Stimulated activated CD4-positive, alpha-beta T cell treated with anti-CD3 and anti-CD28 coated beads, Interleukin-12 subunit alpha, Interleukin-12 subunit beta, amount 100 ng/mL, for 4 hours (primary cell): Measurements from ENCODE around the gene RNF126.
A peak's percentile ranks its signal among the peaks of the same experiment; 100 is the strongest.
"Not testable (repeated sequence)": the region's sequence is repeated elsewhere in the genome, so short reads cannot be mapped to it uniquely, and the experiment has no call there.

Experiments used
- DNase-seq: peaks from one replicate; pipeline ENCODE4 v3.0.0-alpha.2; 2020

The RNF126 gene

DNA sequence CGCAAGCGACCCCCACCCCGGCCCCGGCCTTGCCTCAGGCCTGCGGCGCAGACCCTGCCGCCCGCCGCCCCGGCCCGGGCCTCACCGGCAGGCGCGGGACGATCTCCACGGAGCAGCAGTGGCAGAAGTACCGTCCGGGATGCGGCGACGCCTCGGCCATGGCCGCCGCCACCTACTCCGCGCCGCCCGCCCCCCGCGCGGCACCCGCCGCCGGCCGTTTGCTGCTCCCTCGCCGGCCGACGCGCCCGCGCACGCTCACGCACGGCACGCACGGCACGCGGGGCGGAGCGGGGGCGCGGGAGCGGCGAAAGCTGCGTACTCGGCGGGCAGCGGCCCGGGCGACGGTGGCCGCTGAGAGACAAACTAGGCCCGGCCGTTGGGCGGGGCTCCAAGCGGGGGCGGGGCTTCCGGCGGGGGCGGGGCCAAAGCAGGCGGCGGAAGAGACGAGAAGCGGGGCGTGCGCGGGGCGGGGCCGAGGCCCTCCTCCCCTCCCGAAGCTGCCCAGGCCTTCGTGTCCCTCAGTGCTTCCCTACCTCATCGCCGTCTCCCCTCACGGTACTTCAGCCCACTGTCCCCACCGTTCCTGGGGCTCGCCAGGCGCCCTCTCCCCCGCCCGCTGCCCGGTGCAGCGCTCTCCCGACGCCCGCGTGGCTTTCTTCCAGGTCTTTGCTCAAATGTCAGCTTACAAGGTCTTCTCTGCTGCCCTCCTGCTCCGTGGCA is at the start of gene RNF126:
Gene RNF126, minus strand, starts transcription at position 253 of the 720 bp plus-strand sequence. Its CDS starts 93 bp downstream, at position 160.
- peak; percentile 98 for DNase-seq

DNA sequence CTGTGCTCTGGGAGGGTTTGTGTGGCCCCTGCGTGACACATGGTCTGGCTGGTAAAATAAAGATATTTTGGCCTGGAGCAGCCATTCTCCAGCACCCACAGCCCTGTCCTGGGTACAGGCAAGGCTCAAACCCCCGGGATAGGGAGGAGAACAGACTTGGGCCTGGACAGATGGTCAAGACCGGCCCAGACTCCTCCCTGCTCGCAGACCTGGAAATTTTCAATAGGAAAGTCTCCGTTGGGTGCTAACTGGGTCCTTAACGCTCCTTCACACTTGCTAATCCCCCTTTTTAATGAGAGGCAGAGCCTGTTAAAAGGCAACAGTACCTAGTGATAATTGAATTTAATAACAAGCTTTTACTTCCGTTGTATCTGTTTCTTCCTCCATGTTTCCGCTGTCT is 48.2 kb upstream of the RNF126 start:
- no peak for DNase-seq

DNA sequence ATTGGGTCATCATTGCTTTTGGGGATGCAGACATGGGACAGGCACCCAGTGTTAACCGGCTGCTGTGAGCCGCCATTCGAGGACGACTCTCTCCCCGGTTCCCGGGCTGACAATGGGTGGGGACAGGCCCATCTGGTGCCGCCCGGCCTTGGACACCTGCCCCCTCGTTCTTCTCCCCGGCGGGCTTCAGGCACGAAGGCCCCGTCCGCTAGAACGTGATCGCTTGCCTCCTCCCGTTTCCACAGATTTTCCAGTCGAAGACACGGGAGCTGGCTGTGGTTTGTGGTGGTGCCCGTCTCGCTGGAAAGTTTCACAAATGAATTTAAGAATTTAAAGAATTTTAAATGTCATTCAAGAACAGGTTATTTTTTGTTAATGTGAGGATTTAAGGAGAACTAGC is 47.8 kb upstream of the RNF126 start:
- DNase-seq, result no peak

DNA sequence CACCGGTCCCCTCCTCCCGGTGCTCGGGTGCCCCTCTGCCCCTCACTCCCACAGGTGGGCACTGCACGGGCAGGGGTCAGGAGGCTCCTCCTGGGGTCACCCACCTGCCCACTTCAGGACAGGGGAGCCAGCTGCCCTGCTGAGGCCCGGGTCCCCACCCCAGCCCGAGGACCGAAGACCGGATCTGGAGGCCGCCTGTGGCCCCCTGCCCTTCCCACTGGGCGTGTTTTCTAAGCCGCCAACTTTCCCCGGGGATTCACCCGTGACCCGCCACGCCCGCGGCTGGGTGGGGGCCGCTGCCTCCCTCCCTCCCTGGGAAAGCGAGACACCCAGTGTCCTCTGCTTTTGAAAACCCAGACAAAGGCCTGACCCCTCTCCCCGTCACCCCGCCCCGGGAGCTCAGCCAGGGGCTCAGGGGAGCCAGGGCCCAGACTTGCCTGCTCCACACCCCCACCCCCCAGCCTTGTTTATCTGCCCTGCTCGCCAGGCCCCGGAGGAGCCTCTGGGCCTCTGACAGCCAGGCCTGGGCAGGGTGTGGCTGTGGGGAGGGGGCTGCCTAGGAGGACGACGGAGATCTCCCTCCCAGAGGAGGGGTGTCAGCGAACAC is 47.1 kb upstream of the RNF126 start:
- no peak for DNase-seq

DNA sequence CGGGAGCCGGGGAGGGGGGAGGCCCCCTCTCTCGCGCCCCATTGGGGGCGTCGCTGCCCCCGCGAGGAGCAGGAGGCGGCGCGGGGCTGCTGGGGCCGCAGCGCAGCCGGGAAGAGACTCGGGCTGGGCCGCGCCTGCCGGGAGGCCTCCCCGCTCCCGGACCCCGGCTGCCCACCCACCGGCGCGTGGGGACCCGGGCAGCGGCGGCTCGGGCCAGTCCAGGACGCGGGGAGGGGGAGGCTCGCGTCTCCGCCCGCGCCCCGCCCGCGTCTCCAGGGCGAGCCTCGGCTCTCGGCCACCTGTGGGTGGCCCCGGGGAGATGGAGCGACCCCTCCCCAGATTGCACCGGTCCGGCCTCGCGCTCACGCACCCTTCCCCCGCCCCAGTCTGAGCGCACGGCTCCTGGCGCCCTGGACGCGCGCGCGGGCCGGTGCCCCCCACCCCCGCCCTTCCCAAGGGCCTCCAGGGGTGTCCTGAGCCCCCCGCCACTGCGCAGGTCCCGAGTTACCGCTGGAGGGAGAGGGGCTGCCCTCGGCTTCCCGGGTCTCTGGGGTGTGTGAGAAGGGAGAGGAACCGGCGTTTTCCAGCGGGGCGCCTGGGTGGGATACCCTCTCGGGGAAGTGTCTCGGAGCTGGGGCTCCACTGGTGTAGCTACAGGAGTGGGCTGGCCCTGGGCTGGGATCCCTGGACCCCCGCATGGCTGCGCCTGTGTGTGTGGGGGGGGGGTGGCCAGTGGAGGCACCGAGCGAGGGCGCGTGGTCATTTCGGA is 46.4 kb upstream of the RNF126 start:
- DNase-seq, result no peak

DNA sequence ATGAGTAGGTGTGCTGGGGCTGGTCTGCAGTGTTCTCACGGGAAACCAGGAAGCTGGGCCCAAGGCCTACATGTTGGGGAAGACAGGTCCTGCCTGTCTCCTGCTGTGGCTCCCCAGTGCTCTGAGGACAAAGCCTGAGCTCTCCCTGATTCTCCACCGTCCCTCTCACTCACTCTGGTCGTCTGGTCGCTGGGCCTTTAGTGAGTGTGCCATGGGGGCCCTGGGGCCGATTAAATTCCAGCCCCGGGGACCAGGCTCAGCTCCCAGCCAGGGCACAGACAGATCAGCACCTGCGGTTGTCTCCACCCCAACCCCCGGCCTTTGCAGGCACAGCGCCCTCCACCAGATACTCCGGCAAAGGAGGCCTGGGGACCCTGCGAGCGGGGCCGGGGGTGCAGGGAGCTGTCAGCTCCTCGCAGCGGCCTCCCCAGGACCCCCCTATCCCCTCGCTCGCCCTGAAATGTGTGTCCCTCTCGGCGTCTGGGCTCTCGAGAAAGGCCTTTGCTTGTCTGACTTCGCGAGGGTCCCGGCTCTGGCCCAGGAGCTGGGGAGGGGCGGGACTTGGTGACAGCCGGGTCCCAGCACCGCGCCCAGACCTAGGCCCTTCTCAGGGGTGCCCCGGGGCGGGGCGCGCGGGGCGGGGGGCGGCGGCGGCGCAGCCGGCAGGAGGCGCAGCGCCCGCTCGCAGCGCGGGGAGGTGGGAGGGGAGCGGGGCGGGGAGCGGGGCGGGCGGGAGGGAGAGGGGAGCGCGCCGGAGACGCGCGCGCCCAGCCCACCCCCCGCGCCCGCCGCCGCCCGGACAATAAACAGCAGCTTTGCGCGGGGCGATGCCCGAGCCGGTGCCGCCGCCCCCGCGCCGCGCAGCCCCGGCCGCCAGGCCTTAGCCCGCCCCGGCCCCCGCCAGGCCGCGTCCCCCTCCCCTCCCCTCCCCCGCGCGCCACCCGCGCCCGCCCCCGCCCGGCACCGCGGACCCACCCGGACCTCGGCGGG is 45.4 kb upstream of the RNF126 start, which contains the start of gene PALM:
Gene PALM, plus strand, starts transcription at position 782 of the 990 bp plus-strand sequence. CDS start 212 bp downstream, outside the sequence.
- no peak for DNase-seq

DNA sequence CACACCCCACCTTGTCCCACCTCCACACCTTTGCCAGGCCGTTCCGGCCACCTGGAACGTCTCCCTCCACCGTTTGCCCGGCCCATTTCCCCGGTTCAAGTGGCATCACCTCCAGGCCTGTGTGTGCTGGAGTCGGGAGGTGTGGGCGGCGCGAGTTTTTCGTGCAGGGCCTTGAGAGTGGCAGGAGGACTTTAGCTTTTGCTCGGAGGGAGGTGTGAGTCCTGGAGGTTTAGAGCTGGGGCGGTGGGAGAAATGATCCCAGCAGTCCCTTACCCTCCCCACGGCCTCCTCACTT is 41.4 kb upstream of the RNF126 start:
- no peak for DNase-seq

DNA sequence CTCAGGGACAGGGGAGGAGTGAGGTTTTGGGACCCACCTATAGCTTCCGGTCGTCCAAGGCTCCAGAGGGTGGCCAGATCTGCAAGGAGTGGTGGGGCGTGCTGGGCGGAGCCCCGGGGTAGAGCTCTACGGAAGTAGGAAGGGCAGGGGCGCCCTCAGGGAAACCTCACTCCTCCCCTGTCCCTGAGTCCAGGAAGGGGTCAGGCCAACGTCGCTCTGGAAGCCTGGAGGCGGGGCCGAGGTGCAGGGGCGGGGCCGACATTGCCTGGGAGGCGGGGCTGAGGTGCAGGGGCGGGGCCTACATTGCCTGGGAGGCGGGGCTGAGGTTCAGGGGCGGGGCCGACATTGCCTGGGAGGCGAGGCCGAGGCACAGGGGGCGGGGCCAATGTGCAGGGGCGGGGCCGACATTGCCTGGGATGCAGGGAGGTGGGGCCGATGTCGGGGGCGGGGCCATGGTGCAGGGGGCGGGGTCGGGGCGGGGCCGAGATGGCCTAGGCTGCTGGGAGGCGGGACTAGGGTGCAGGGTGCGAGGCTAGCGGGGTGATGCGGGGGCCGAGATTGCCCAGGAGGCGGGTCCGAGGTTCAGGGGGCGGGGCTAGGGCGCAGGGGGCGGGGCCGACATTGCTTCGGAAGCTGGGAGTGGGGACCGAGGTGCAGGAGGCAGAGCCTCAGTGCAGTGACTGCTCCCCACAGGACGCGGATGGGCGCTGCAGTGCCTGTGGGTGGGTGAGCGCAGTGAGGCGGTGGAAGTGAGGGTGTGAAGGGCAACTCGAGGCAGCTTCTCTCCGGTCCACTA is 40.8 kb upstream of the RNF126 start:
- peak; percentile 46 for DNase-seq

DNA sequence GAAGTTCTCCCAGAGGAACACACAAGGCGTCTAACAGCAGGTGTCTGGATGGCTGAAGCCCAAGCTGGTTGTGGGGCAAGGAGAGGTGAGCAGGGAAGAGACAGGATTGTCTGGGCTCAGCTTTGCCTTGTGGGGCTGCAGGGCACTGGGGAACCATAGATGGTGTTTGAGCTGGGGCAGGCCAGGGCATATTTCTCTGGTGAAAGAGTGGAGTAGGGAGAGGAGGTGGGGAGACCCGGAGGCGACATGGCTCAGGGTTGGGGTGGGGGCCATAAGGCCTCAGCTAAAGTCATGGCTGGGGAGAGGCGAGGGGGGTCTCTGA is 40.3 kb upstream of the RNF126 start:
- no peak for DNase-seq

DNA sequence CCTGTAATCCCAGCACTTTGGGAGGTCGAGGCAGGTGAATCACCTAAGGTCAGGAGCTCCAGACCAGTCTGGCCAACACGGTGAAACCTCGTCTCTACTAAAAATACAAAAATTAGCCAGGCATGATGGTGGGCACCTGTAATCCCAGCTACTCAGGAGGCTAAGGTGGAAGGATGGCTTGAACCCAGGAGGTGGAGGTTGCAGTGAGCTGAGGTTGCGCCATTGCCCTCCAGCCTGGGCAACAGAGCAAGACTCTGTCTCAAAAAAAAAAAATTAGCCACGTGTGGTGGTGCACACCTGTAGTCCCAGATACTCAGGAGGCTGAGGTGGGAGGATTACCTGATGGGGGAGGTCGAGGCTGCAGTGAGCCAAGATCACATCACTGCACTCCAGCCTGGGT is 39.8 kb upstream of the RNF126 start:
- DNase-seq, result not testable (repeated sequence)

DNA sequence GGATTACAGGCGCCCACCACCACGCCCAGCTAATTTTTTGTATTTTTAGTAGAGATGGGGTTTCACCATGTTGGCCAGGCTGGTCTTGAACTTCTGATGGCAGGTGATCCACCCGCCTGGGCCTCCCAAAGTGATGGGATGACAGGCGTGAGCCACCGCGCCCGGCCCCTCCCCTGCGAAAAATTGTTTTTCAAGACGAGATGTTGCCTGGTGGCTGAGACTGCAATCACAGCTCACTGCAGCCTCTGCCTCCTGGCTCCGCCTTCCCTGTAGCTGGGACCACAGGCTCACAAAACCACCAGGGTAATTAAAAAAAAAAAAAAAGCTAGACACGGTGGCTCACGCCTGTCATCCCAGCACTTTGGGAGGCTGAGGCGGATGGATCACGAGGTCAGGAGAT is 36.9 kb upstream of the RNF126 start:
- DNase-seq, result not testable (repeated sequence)

DNA sequence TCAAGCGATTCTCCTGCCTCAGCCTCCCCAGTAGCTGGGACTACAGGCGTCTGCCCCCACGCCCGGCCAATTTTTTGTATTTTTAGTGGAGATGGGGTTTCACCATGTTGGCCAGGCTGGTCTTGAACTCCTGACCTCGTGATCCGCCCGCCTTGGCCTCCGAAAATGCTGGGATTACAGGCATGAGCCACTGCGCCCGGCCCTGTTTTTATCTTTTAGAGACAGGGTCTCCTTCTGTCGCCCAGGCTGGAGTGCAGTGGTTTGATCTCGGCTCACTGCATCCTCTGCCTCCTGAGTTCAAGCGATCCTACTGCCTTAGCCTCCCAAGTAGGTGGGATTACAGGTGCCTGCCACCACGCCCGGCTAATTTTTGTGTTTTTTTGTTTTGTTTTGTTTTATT is 35.5 kb upstream of the RNF126 start:
- DNase-seq, result not testable (repeated sequence)

DNA sequence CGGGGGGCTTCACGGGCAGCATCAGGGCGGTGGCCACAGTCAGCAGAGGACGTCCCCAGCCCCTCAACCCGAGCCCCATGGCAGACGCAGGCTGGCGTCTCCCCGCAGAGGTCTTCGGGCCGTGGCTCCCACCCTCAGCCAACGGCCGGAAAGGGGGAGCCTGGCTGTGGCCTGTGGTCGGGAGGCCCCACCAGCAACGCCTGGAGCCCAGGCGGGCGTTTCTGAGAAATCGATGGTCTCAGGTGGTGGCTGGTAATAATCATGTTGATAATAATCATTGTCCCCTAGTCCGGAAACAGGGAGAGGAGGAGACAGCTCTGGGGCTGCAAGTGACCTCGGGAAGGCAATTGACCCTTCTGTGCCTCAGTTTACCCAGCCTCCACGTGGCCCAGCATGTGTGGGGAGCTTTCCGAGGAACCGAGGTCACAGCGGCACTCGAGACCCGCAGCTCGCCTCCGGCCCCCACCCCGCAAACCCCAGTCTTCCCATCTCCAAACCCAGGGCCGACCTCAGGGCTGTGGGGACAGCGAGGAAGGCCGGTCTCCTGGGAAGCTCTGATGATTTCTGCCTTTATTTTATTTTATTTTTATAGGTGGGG is 32.4 kb upstream of the RNF126 start, which contains the start of gene PRSS57:
Gene PRSS57, minus strand, starts transcription at position 101 of the 598 bp plus-strand sequence. Its CDS starts 22 bp downstream, at position 79.
- DNase-seq, result no peak

DNA sequence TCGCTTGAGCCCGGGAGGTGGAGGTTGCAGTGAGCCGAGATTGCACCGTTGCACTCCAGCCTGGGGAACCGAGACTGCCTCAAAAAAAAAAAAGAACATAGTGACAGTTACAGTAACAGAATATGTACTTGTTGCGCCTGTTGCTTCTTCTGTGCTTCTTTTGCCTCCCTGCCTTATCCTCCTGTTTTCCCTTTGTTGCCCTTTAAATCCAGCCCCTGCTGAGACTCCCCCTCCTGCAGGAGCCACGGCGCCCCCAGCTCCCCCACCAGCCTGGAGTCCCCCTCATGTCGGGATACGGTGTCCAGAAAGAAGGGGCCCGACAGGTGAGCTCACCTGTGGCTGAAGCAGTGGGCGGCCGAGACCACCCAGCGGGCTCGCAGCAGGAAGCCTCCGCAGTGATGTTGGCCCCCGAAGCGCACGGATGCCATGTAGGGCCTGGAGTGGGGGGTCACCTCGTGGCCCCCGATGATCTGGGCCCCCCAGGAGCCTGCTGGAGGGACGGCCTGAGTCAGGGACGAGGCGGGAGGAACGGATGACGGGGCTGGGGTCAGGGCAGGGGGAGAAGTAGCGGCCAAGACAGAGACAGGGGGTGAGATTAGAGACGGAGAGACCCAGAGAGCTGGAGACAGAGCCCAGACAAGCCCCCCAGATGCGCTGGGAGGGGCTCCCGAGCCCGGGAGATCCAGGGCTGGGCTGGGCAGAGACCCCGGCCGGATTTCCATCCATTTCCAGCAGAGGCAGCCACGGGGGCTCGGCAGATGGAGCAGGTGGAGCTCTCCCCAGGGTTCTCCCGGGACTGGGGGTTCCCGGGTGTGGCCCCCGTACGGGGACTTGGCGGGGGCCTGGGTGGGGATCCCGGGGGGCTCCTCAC is 31.7 kb upstream of the RNF126 start:
- no peak for DNase-seq

DNA sequence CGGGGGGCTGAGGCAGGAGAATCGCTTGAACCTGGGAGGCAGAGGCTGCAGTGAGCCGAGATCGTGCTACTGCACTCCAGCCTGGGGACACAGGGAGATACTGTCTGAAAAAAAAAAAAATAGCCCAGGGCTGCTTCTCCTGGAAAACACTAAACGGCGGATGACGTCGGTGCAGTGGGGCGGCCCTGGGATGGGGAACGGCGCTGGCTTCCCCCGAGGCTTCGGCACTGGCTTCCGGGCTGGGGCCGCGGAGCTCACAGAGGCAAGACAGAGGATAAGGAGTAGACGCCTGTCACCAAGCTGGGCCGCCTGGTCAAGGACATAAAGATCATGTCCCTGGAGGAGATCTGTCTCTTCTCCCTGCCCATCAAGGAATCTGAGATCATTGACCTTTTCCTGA is 27.2 kb upstream of the RNF126 start:
- DNase-seq, result no peak

DNA sequence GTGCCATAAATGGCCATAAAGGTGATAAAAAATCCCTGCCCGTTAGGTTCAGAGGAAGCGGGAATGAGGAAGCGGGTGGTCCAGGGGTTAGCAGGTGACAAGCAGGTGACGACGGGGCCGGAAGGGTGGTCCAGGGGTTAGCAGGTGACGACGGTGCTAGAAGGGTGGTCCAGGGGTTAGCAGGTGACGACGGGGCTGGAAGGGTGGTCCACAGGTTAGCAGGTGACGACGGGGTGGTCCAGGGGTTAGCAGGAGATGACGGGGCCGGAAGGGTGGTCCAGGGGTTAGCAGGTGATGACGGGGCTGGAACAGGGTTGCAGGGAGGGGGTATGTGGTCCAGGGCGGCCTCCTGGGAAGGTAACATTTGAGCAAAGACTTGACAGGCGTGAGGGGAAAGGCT is 26.0 kb upstream of the RNF126 start:
- DNase-seq, result no peak

DNA sequence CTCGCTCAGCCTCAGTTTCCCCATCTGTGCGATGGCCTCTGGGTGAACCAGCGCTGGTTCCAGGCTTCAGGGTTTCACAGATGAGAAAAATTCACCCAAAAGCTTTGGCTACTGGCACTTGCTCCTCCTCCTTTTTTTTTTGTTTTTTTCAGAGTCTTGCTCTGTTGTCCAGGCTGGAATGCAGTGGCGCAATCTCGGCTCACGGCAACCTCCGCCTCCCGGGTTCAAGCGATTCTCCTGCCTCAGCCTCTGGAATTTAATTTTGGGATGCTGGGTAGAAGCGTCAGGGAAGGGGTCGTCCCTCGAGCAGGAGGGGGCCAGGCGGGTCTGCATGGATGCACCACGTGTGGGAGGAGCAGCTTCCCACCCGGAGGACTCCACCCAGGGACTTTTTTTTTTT is 25.2 kb upstream of the RNF126 start:
- no peak for DNase-seq

DNA sequence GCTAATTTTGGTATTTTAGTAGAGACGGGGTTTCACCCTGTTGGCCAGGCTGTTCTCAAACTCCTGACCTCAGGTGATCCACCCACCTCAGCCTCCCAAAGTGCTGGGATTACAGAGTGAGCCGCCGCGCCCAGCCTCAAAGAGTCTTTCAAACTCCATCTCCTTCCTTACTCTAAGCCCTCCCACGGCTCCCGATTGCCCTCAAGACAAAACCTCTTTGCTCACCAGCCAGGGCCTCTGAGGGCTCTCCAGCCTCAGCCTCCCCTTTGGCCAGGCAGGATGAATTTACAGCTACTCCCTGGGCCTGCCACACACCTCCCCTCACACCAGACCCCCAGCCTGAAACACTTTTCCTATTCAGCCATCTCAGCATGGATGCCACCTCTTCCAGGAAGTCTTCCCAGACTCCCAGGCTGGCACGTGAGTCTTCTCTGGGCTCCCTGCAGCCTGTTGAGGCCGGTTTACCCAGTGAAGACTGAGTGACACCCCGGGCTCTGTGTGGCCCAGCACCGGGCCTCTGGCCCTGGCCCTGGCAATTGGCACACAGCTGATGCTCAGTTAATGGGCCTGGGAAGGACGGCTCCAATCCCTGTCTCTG is 24.7 kb upstream of the RNF126 start:
- no peak for DNase-seq

DNA sequence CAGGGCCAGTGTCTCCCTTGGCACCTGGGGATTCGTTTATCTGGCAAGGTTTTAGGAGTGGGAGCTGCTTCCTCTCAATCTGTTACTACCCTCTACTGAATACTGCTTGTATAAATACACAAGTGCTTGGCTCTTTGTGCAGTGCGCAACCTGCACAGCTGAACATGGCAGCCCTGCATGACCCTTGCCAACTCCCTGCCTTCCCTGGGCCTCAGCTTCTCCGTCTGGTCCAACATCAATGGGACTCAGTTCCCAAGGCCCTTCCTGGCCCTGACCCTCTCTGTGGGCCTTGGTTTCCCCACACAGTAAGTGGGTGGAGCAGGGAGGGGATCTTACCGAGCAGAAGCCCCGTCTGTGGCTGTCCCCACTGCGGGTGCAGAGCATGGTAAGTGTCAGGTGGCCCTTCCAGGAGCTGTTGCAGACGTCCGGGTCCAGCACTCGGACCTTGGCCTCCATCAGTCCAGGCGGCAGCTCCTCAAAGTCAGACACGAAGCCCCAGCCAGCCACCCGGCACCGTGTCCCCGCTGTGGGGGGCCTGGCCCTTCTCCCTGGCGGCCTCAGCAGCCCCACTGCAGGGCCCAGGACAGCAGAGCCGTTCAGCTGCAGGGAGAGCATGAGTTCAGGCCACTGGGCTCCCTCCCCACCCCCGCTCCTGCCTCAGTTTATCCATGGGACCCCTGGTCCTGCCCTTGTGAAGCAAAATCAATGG is 23.7 kb upstream of the RNF126 start:
- DNase-seq, result no peak
